Glutamatergic neuron (in vitro differentiated cells): Measurements from ENCODE around the gene ALG1. TPM values are rescaled to one million over a fixed set of nuclear protein-coding genes. Genes with fewer than 3 reads are reported as not detected.
A peak's percentile ranks its signal among the peaks of the same experiment; 100 is the strongest.

Source experiments
- DNase-seq: peaks from one replicate; pipeline ENCODE4 v3.0.0; 2022
- H3K27ac Mint-ChIP-seq: one replicate; pipeline ENCODE4 v1.8.0; 2020; ENCODE audit warnings: mild to moderate bottlenecking, mixed read lengths, inconsistent platforms; ENCODE audit not compliant: unreplicated experiment
- H3K27me3 Mint-ChIP-seq: one replicate; pipeline ENCODE4 v1.8.0; 2020; ENCODE audit warnings: mild to moderate bottlenecking, moderate library complexity, mixed read lengths, inconsistent platforms; ENCODE audit not compliant: unreplicated experiment
- H3K36me3 Mint-ChIP-seq: one replicate; pipeline ENCODE4 v1.8.0; 2020; ENCODE audit warnings: mild to moderate bottlenecking, mixed read lengths, inconsistent platforms; ENCODE audit not compliant: unreplicated experiment
- H3K4me1 Mint-ChIP-seq: one replicate; pipeline ENCODE4 v1.8.0; 2020; ENCODE audit warnings: mild to moderate bottlenecking, low read depth, mixed read lengths, inconsistent platforms; ENCODE audit not compliant: unreplicated experiment
- H3K4me3 Mint-ChIP-seq: one replicate; pipeline ENCODE4 v1.8.0; 2020; ENCODE audit warnings: mild to moderate bottlenecking, mixed read lengths, inconsistent platforms; ENCODE audit not compliant: unreplicated experiment
- H3K9me3 Mint-ChIP-seq: one replicate; pipeline ENCODE4 v1.8.0; 2020; ENCODE audit warnings: mild to moderate bottlenecking, moderate library complexity, mixed read lengths, inconsistent platforms; ENCODE audit not compliant: unreplicated experiment
- total RNA-seq: library from RNA; stranded (reverse); fragmentation: NEBNext Ultra II Directional; extraction: Animal tissue kit (Norgen Biotek cat#: 25700); gene quantifications from one replicate; pipeline ENCODE4 v1.2.1, GENCODE V29; 2021; ENCODE audit not compliant: unreplicated experiment
- TF ChIP-seq, protein P1 (sequence below): fragments of 200-600 bp; sonication (generic); IDR thresholded peaks from one replicate; pipeline ENCODE4 v1.5.0; 2021; ENCODE audit not compliant: partially characterized antibody, unreplicated experiment

The ALG1 gene
- total RNA-seq, 1 donor from 2014 or later: 18.8 TPM

DNA sequence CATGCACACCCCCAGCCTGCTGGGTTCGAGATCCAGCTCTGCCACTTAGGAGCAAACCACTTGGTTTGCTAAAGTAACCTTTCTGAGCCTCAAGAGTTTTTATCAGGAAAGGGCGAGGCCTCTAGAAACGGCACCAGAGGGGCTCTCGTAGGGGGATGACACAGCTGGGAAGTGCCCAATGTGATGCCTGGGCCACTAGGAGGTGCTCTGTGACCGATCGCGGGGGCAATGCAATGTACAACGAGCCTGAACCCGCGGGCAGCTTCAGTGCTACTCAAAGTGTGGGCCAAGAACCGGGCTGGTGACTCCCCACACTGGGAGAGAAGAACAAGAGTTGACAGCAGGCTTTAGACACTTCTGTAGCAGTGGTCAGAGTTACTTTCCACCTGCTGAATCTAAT lies 15.3 kb upstream of the ALG1 start:
- Mint-ChIP-seq H3K4me3 (no peak overlapping the region), H3K27me3 (no peaks in the 10 kb centered on the region), H3K27ac (no peak overlapping the region), H3K9me3 (peaks cover under 1% of the 10 kb centered on the region), H3K4me1 (no peaks in the 10 kb centered on the region), H3K36me3 (no peaks in the 10 kb centered on the region)
- peak; percentile 57 for DNase-seq
- TF ChIP-seq, protein P1, sequence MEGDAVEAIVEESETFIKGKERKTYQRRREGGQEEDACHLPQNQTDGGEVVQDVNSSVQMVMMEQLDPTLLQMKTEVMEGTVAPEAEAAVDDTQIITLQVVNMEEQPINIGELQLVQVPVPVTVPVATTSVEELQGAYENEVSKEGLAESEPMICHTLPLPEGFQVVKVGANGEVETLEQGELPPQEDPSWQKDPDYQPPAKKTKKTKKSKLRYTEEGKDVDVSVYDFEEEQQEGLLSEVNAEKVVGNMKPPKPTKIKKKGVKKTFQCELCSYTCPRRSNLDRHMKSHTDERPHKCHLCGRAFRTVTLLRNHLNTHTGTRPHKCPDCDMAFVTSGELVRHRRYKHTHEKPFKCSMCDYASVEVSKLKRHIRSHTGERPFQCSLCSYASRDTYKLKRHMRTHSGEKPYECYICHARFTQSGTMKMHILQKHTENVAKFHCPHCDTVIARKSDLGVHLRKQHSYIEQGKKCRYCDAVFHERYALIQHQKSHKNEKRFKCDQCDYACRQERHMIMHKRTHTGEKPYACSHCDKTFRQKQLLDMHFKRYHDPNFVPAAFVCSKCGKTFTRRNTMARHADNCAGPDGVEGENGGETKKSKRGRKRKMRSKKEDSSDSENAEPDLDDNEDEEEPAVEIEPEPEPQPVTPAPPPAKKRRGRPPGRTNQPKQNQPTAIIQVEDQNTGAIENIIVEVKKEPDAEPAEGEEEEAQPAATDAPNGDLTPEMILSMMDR: no peak

DNA sequence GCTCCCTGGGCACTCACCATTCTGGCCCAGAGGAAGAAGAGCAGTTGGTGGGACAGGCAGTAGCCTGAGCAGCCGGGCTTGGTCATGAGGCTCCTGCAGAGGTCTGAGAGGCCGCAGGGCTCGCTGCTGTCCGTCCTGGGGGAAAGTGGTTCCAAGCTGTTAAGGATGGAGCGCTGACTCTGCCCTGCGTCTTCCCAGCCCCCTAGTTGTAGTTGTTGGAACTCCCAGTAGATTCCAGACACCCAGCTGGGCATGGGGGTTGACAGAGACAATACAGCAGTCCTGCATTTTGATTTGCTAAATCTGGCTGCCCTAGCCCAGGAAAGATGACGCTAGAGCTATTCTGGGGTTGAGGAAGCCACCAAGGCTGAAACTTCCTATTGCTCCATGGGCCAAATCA lies 13.2 kb upstream of the ALG1 start:
- peak; percentile 49 for DNase-seq
- Mint-ChIP-seq H3K27ac (no peak overlapping the region), H3K4me3 (no peak overlapping the region), H3K9me3 (peaks cover 1% of the 10 kb centered on the region), H3K36me3 (no peaks in the 10 kb centered on the region), H3K27me3 (no peaks in the 10 kb centered on the region), H3K4me1 (no peaks in the 10 kb centered on the region)
- TF ChIP-seq, protein P1: peak; percentile 36

DNA sequence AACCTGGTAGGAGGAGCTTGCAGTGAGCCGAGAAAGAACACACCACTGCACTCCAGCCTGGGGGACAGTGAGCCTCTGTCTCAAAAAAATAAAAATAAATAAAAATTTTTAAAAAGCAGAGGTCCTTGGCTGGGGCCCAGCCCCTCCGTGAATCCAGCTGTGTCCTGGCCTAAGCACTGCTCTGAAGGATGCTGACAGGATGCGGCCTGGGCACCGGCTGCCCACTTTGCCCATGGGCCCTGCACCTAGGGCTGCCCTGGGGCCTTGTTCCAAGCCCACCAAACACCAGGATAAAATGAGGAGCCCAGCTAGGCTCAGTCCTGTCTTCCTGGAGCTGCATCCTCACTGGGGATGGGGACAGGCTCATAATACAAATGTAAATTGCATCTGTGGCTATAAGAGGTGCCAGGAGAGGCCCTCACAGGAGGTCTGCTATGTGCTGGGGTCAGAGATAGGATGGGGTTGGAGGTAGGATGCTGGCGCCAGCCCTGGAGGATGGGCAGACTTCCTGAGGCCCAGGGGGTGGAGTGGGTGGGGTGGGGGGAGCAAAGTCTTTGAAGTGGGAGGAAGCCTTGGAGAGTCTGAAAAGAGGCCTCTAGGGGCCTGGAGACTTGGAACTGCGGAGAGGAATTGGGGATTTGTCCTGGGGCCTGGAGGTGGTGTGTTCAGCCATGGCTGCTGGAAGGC lies 12.1 kb upstream of the ALG1 start:
- Mint-ChIP-seq H3K9me3 (peaks cover 1% of the 10 kb centered on the region), H3K27me3 (no peaks in the 10 kb centered on the region), H3K27ac (no peak overlapping the region), H3K4me1 (no peaks in the 10 kb centered on the region), H3K4me3 (no peak overlapping the region), H3K36me3 (no peaks in the 10 kb centered on the region)
- no peak for DNase-seq
- TF ChIP-seq, protein P1: no peak

DNA sequence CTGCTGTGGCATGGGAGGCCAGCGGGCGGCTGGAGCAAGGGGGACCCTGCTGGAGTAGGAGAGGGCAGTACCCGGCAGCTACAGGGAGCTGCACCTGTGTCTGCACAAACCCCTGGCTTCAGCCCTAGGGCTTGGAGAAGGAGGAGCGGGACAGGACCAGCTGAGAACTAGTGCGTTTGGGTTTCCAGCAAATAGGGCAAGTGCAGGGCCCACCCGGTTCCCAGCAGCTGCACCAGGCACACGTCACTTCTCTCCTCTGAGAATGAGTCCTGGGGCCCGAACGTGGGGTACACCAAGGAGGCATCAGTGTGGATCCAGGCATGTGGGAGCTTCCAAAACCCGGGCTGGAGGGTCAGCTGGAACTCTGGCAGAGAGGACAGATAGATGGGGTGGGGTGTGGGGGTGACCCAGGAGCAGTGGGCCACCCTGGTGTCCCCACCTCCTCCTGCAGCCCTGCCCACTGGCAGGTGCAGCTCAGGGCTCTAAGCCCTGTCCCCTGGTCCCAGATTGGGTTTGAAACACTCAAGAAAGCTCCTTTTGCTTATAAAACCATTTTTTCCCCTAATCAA lies 11.5 kb upstream of the ALG1 start:
- TF ChIP-seq, protein P1: no peak
- H3K36me3 Mint-ChIP-seq: no peaks in the 10 kb centered on the region
- no peak overlapping the region for H3K27ac Mint-ChIP-seq
- peaks cover 1% of the 10 kb centered on the region for H3K9me3 Mint-ChIP-seq
- no peak for DNase-seq
- no peaks in the 10 kb centered on the region for H3K4me1 Mint-ChIP-seq
- H3K27me3 Mint-ChIP-seq: no peaks in the 10 kb centered on the region
- no peak overlapping the region for H3K4me3 Mint-ChIP-seq

DNA sequence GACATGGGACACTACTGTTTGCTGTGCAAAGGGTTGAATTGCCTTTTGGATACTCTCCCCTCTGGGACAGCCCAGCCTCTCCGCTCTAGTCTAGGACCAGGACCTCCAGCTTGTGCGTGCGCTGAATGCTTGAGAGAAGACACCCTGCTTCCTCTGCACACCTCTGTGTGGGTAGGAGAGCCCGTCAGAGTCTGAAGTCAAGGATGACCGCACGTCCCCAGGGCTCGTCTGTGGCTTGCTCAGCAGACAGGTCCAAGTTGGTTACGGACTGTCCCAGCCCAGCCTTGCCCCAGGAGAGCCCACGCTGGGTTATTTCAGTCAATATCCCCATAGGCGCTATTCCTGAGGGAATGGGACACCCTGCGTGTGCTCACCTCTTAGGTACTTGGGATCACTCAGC lies 9.6 kb upstream of the ALG1 start:
- Mint-ChIP-seq H3K27me3 (no peaks in the 10 kb centered on the region), H3K4me1 (no peaks in the 10 kb centered on the region), H3K9me3 (peaks cover 1% of the 10 kb centered on the region), H3K27ac (no peak overlapping the region), H3K36me3 (no peaks in the 10 kb centered on the region), H3K4me3 (no peak overlapping the region)
- TF ChIP-seq, protein P1: no peak
- no peak for DNase-seq
